VCaP (cell line): ENCODE data around the gene SLC7A9.
"Not testable (repeated sequence)": the region's sequence is repeated elsewhere in the genome, so short reads cannot be mapped to it uniquely, and the experiment has no call there.

Experiments
- H3K27ac ChIP-seq: fragments of 450-650 bp; 2 replicates; pipeline ENCODE4 v1.5.1; 2017
- TF ChIP-seq, protein P1 (sequence below): fragments of 450-650 bp; conservative IDR thresholded peaks from 2 replicates; pipeline ENCODE4 v1.5.1; 2017; ENCODE audit warnings: mild to moderate bottlenecking, moderate library complexity

The SLC7A9 gene

DNA sequence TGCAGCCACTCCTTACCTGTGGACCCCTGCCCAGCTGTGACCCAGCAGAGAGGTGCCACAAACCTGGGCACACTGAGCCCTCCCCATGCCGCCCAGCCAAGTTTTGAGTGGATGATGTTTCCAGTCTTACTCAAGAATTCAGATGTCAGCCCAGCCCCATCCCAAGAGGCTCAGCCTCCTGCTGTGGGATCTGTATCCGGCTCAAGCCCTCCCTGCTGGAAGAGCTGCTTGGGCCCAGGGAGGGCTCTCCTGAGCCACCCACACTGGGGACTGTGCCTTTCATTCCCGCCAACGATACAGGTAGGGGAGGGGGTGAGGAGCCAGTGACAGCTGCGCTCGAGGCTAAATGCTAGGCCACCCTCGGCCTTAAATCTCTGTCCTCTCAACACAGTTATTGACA lies 5.9 kb upstream of the SLC7A9 start:
- H3K27ac ChIP-seq: no peak overlapping the region
- TF ChIP-seq, protein P1, sequence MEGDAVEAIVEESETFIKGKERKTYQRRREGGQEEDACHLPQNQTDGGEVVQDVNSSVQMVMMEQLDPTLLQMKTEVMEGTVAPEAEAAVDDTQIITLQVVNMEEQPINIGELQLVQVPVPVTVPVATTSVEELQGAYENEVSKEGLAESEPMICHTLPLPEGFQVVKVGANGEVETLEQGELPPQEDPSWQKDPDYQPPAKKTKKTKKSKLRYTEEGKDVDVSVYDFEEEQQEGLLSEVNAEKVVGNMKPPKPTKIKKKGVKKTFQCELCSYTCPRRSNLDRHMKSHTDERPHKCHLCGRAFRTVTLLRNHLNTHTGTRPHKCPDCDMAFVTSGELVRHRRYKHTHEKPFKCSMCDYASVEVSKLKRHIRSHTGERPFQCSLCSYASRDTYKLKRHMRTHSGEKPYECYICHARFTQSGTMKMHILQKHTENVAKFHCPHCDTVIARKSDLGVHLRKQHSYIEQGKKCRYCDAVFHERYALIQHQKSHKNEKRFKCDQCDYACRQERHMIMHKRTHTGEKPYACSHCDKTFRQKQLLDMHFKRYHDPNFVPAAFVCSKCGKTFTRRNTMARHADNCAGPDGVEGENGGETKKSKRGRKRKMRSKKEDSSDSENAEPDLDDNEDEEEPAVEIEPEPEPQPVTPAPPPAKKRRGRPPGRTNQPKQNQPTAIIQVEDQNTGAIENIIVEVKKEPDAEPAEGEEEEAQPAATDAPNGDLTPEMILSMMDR: no peak

DNA sequence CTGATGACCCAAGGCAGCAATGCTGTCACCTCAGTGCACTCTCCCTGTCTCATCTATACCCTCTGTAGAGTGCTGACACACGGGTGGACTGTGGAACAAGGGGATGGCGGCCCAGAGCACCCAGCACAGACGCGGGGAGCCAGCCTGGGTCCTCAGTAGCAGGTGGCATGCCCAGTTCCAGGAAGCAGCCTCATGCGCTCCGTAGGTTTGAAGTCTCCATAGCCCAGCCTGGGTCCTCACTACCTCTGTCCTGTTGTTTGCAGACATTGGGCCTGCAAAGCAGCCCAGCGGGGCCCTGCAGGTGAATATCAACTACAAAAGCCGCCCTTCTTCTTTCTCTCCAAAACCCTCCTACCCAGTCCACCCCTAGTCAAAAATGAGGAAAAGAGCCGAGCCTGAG lies 5.0 kb upstream of the SLC7A9 start:
- TF ChIP-seq, protein P1: no peak
- no peak overlapping the region for H3K27ac ChIP-seq

DNA sequence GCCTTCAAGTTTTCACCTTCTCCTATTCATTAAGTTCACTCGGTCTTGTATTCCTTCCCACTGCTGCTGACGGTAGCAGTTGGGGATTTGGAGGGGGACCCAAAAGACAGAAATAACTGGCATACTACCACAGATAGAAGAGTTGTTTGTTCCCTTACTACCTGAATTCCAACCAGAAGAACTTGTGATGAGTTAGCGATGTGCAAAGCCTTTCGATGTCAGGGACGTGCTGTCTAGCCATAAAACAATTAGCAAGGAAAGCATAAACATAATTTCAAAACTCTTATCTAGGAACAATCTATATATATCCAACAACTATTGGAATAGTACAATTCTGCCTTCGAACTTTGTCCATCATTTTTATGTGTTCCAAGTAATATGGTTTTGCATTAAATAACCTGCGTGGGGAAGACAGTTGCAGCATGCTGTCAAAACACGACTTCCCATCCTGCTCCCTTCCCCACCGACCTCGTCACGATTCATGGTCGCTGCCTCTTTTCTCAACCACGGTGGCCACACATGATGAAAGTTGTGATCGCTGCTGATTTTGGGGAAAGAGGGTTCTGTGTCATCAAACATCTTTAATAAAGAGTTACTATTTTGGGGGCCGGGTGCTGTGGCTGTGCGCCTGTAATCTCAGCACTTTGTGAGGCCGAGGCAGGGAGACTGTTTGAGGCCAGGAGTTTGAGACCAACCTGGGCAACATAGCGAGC lies 3.8 kb upstream of the SLC7A9 start:
- TF ChIP-seq, protein P1: no peak
- H3K27ac ChIP-seq: no peak overlapping the region

DNA sequence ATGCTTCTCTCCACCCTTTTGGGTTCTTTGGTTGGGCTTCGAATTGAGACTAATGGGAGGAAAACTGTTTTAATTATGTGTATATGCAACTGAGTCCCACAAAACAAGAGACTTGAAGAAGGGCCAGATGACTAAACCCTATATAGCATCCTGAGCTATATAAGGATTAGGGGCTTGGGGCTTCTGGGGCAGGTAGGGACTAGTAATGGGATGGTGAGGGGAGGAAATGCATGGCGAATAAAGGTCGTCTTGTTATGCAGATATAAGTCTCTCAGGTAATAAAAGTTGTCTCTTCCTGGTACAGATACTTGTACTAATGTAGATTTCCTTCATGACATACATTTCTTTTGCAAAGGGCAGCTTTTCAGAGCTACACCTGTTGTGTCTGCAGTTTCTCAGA lies 2.8 kb upstream of the SLC7A9 start:
- TF ChIP-seq, protein P1: no peak
- no peak overlapping the region for H3K27ac ChIP-seq

DNA sequence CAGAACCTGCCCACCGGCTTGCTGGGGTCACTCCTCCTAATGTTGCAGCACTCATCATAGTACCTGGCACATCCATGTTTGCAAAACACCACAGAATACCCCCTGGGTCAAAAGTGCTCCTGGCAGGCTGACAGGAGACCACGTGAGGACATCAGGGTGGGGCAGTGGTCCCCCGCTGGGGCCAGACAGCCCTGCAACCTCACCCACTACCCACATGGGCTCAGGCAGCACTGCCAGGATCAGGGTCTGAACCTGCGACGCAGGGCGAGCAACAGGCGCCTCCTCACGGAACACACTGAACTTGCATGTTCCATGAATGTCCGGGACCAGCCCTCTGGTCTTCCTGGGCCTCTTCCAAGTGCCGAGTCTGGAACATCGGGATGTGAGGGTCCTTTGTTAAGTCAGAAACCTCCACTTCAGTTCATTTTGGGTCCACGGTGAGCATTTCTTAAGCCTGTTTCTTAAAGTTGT lies 1.4 kb upstream of the SLC7A9 start:
- TF ChIP-seq, protein P1: no peak
- no peak overlapping the region for H3K27ac ChIP-seq

DNA sequence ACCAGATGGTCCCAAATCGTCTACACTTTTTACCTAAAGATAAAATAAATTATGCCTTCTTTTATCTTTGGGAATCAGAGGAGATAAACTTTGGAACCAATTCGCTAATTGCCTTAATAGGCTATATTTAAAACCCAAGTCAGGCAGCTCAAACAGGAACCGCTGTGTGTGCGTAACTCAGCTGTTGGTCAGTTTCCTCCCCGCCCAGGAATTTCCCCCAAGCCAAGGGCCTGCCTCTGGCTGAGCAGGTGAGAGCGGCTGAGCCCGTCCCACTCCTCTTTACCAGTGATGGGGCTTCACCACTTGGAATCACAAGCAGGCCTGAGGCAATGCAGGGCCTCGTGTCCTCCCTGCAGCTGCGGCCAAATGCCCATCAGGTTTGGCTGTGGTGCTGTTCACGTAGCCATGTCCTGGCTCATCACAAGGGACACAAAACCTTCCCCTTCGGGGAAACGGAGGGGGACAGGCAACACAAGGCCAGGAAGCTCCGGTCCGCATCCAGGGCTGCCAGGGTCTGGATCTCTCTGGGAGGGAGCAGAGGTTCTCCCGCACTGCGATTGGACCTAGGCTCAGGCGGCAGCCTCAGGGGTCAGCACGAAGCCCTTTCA lies 503 bp upstream of the SLC7A9 start:
- no peak overlapping the region for H3K27ac ChIP-seq
- TF ChIP-seq, protein P1: no peak

DNA sequence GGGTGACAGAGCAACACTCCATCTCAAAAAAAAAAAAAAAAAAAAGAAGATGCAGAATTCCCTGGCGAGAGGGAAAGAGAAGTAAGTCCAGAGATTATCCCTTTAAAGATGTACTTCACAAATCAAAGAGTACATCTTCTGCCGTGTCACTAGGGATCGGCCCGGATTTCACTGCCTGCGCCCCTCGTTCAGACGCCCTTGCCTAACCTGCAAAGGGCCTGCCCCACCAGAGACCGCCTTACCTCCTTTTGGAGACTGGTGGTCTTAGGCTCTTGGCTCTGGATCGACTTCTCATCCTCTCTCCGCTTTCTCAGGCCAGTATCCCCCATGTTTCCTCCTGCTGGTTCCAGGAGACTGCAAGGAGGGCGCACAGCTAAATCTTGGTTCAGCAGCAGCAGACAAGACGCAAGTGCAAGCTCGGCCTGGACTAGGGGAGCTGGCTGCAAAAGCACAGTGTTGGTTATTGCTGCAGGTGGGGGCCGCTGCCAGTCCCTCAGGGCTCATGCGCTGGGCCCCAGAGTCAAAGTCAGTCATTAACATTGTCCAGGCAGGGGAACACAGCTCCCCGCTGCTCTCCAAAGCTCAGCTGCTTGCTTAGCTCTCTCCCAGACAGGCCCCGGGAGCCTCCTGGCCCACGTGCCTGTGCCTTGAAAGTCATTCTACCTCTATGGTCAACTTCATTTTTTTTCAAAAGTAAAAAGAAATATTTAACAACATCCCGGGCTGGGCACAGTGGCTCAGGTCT lies 1.2 kb downstream of the SLC7A9 start:
- TF ChIP-seq, protein P1: no peak

DNA sequence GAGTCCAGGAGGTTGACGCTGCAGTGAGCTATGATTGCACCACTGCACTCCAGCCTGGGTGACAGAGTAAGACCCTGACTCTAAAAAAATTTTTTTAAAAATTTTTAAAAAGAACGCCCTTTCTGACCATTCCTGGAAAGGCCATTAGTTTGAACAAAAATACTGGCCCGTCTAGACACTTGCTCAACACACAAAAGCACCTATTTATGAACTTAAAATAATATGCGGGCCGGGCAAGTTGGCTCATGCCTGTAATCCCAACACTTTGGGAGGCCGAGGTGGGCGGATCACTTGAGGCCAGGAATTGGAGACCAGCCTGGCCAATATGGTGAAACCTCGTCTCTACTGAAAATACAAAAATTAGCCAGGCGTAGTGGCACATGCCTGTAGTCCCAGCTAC lies 2.1 kb downstream of the SLC7A9 start:
- not testable (repeated sequence) for H3K27ac ChIP-seq

More for the DNA sequence above, 1.2 kb downstream of the SLC7A9 start:
- no peak overlapping the region for H3K27ac ChIP-seq
